Prostate gland (tissue), 2 donors: ENCODE data around the gene SUCNR1.

Experiments used
- POLR2A ChIP-seq: fragments of 450-650 bp; IDR thresholded peaks from one replicate; pipeline ENCODE4 v1.6.1; 2016; ENCODE audit warnings: antibody characterized with exemption, mild to moderate bottlenecking
- POLR2AphosphoS5 ChIP-seq: sonication (generic); formaldehyde crosslinking; IDR thresholded peaks from one replicate; pipeline ENCODE4 v1.6.1; 2017; ENCODE audit warnings: antibody characterized with exemption
- TF ChIP-seq, protein P1 (sequence below), 4 experiments: fragments of 200-600 bp in 2 of 4; fragments of 450-650 bp in 2 of 4; sonication (generic) in 2 of 4; IDR thresholded peaks; 1 replicate in 3 of 4; 2 replicates in 1 of 4; pipeline ENCODE4 v1.5.1; 2016 to 2019; ENCODE audit warnings: antibody characterized with exemption in 4 of 4, mild to moderate bottlenecking in 2 of 4, moderate library complexity in 2 of 4

DNA sequence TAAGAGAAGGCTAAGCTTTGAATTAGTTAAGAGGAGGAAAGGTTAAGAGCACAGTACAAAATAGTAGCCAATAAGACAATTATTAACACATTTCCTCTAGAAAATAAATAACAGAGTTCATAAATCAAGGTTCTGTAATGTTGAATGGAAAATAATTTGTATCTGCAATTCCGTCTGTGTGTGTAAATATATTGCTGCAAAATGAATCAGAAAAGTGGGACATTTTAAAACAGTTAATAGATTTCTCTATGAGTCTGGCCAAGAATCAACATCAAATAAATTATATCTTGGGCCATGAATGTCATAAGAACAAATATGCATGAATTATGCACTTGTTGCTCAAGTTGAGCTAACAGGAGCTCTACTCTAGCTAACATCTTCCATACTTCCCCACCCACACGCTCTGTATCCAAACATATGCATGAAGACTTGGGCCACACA is 14.2 kb upstream of the SUCNR1 start:
- TF ChIP-seq, protein P1, sequence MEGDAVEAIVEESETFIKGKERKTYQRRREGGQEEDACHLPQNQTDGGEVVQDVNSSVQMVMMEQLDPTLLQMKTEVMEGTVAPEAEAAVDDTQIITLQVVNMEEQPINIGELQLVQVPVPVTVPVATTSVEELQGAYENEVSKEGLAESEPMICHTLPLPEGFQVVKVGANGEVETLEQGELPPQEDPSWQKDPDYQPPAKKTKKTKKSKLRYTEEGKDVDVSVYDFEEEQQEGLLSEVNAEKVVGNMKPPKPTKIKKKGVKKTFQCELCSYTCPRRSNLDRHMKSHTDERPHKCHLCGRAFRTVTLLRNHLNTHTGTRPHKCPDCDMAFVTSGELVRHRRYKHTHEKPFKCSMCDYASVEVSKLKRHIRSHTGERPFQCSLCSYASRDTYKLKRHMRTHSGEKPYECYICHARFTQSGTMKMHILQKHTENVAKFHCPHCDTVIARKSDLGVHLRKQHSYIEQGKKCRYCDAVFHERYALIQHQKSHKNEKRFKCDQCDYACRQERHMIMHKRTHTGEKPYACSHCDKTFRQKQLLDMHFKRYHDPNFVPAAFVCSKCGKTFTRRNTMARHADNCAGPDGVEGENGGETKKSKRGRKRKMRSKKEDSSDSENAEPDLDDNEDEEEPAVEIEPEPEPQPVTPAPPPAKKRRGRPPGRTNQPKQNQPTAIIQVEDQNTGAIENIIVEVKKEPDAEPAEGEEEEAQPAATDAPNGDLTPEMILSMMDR (IDR thresholded peaks at IDR 0.05), result no peak
- TF ChIP-seq POLR2AphosphoS5 (no peak), POLR2A (no peak)
